ENCODE results near the gene DUSP7. TPM values are rescaled to one million over a fixed set of nuclear protein-coding genes. Genes with fewer than 3 reads are reported as not detected.
A peak's percentile ranks its signal among the peaks of the same experiment; 100 is the strongest.

Gene DUSP7
- polyA plus RNA-seq = 9.6 TPM
- long read RNA-seq, donor 1, partial matches to known transcripts = 0 of 2 reads
- long read RNA-seq, donor 1, other reads (novel, unspliced or antisense) = 0 of 2 reads
- long read RNA-seq, donor 2, partial matches to known transcripts = 0 of 2 reads
- long read RNA-seq, donor 2, other reads (novel, unspliced or antisense) = 0 of 2 reads
- long read RNA-seq, donor 3 = 0 reads
- long read RNA-seq, donor 4, partial matches to known transcripts = 0 of 1 reads
- long read RNA-seq, donor 4, other reads (novel, unspliced or antisense) = 0 of 1 reads
- long read RNA-seq, donor 5 = 0 reads
- long read RNA-seq, donor 6, partial matches to known transcripts = 0 of 5 reads
- long read RNA-seq, donor 6, other reads (novel, unspliced or antisense) = 0 of 5 reads
- long read RNA-seq, donor 7, partial matches to known transcripts = 0 of 2 reads
- long read RNA-seq, donor 7, other reads (novel, unspliced or antisense) = 0 of 2 reads
- long read RNA-seq, donor 8, partial matches to known transcripts = 0 of 6 reads
- long read RNA-seq, donor 8, other reads (novel, unspliced or antisense) = 0 of 6 reads
- long read RNA-seq, donor 9, partial matches to known transcripts = 0 of 3 reads
- long read RNA-seq, donor 9, other reads (novel, unspliced or antisense) = 0 of 3 reads
- long read RNA-seq, donor 10, partial matches to known transcripts = 0 of 1 reads
- long read RNA-seq, donor 10, other reads (novel, unspliced or antisense) = 0 of 1 reads
- long read RNA-seq, donor 11, partial matches to known transcripts = 0 of 3 reads
- long read RNA-seq, donor 11, other reads (novel, unspliced or antisense) = 0 of 3 reads

- Histone ChIP-seq H3K27ac (ENCODE audit: low read length) (peak within 1 kb of the TSS; percentile 87), H3K9me3 (ENCODE audit: control insufficient read depth, low read depth, low read length) (peaks cover 4% of the 10 kb centered on the region), H3K4me3 (ENCODE audit: low read length) (peak within 1 kb of the TSS; percentile 73), H3K36me3 (ENCODE audit: control insufficient read depth, insufficient read depth, low read length) (peaks cover 15% of the 10 kb centered on the region), H3K27me3 (ENCODE audit: control insufficient read depth, insufficient read depth, low read length) (no peaks in the 10 kb centered on the region), H3K4me1 (ENCODE audit: control insufficient read depth, insufficient read depth, low read length) (peaks cover 17% of the 10 kb centered on the region)
- peak; percentile 48 to 83 for DNase-seq
- WGBS (ENCODE audit: insufficient coverage, low lambda C conversion rate) = no CpG with 5 or more reads among the region's 51 CpGs
These were observed at the start of gene DUSP7 for GRCh38 chr3:52056521-52056967. DUSP7 (minus strand) TSS chr3:52056571; CDS start chr3:52056366, 205 bp downstream.

GRCh38 chr3:52104684-52105640, 48.6 kb upstream of the DUSP7 start:
- H3K27me3 ChIP-seq (ENCODE audit: control insufficient read depth, insufficient read depth, low read length) = no peaks in the 10 kb centered on the region
- peak; percentile 48 to 81 for DNase-seq
- peaks cover 15% of the 10 kb centered on the region for H3K4me1 ChIP-seq (ENCODE audit: control insufficient read depth, insufficient read depth, low read length)
- H3K4me3 ChIP-seq (ENCODE audit: low read length) = no peak overlapping the region
- no peaks in the 10 kb centered on the region for H3K36me3 ChIP-seq (ENCODE audit: control insufficient read depth, insufficient read depth, low read length)
- no peaks in the 10 kb centered on the region for H3K9me3 ChIP-seq (ENCODE audit: control insufficient read depth, low read depth, low read length)
- WGBS (ENCODE audit: insufficient coverage, low lambda C conversion rate) = no CpG with 5 or more reads among the region's 10 CpGs
- peak overlapping the region; percentile 58 for H3K27ac ChIP-seq (ENCODE audit: low read length)

- WGBS (ENCODE audit: insufficient coverage, low lambda C conversion rate) = no CpG with 5 or more reads among the region's 4 CpGs
- DNase-seq = no peak
- H3K4me1 ChIP-seq (ENCODE audit: control insufficient read depth, insufficient read depth, low read length) = peaks cover 8% of the 10 kb centered on the region
- no peaks in the 10 kb centered on the region for H3K27me3 ChIP-seq (ENCODE audit: control insufficient read depth, insufficient read depth, low read length)
- H3K27ac ChIP-seq (ENCODE audit: low read length) = no peak overlapping the region
- H3K9me3 ChIP-seq (ENCODE audit: control insufficient read depth, low read depth, low read length) = no peaks in the 10 kb centered on the region
- no peak overlapping the region for H3K4me3 ChIP-seq (ENCODE audit: low read length)
- no peaks in the 10 kb centered on the region for H3K36me3 ChIP-seq (ENCODE audit: control insufficient read depth, insufficient read depth, low read length)
These were observed 46.6 kb upstream of the DUSP7 start for GRCh38 chr3:52102934-52103333.

GRCh38 chr3:52099001-52099401, 42.6 kb upstream of the DUSP7 start:
- H3K4me1 ChIP-seq (ENCODE audit: control insufficient read depth, insufficient read depth, low read length) = no peaks in the 10 kb centered on the region
- H3K36me3 ChIP-seq (ENCODE audit: control insufficient read depth, insufficient read depth, low read length) = peaks cover 4% of the 10 kb centered on the region
- no peaks in the 10 kb centered on the region for H3K9me3 ChIP-seq (ENCODE audit: control insufficient read depth, low read depth, low read length)
- no peak for DNase-seq
- H3K27ac ChIP-seq (ENCODE audit: low read length) = no peak overlapping the region
- no peaks in the 10 kb centered on the region for H3K27me3 ChIP-seq (ENCODE audit: control insufficient read depth, insufficient read depth, low read length)
- H3K4me3 ChIP-seq (ENCODE audit: low read length) = no peak overlapping the region
- no CpG with 5 or more reads among the region's 3 CpGs for WGBS (ENCODE audit: insufficient coverage, low lambda C conversion rate)

GRCh38 chr3:52097851-52098507, 41.6 kb upstream of the DUSP7 start:
- Histone ChIP-seq H3K36me3 (ENCODE audit: control insufficient read depth, insufficient read depth, low read length) (peaks cover 4% of the 10 kb centered on the region), H3K27ac (ENCODE audit: low read length) (no peak overlapping the region), H3K9me3 (ENCODE audit: control insufficient read depth, low read depth, low read length) (no peaks in the 10 kb centered on the region), H3K4me3 (ENCODE audit: low read length) (no peak overlapping the region), H3K27me3 (ENCODE audit: control insufficient read depth, insufficient read depth, low read length) (no peaks in the 10 kb centered on the region), H3K4me1 (ENCODE audit: control insufficient read depth, insufficient read depth, low read length) (no peaks in the 10 kb centered on the region)
- no peak for DNase-seq
- no CpG with 5 or more reads among the region's 2 CpGs for WGBS (ENCODE audit: insufficient coverage, low lambda C conversion rate)

- DNase-seq = no peak
- H3K9me3 ChIP-seq (ENCODE audit: control insufficient read depth, low read depth, low read length) = no peaks in the 10 kb centered on the region
- no peak overlapping the region for H3K27ac ChIP-seq (ENCODE audit: low read length)
- peaks cover 4% of the 10 kb centered on the region for H3K36me3 ChIP-seq (ENCODE audit: control insufficient read depth, insufficient read depth, low read length)
- peaks cover under 1% of the 10 kb centered on the region for H3K4me1 ChIP-seq (ENCODE audit: control insufficient read depth, insufficient read depth, low read length)
- no peaks in the 10 kb centered on the region for H3K27me3 ChIP-seq (ENCODE audit: control insufficient read depth, insufficient read depth, low read length)
- no CpG with 5 or more reads among the region's 8 CpGs for WGBS (ENCODE audit: insufficient coverage, low lambda C conversion rate)
- no peak overlapping the region for H3K4me3 ChIP-seq (ENCODE audit: low read length)
These were observed 39.8 kb upstream of the DUSP7 start for GRCh38 chr3:52095990-52096775.

GRCh38 chr3:52094571-52095485, 38.5 kb upstream of the DUSP7 start:
- Histone ChIP-seq H3K36me3 (ENCODE audit: control insufficient read depth, insufficient read depth, low read length) (peaks cover 4% of the 10 kb centered on the region), H3K27me3 (ENCODE audit: control insufficient read depth, insufficient read depth, low read length) (no peaks in the 10 kb centered on the region), H3K9me3 (ENCODE audit: control insufficient read depth, low read depth, low read length) (no peaks in the 10 kb centered on the region), H3K4me3 (ENCODE audit: low read length) (no peak overlapping the region), H3K4me1 (ENCODE audit: control insufficient read depth, insufficient read depth, low read length) (peaks cover 14% of the 10 kb centered on the region), H3K27ac (ENCODE audit: low read length) (no peak overlapping the region)
- no peak for DNase-seq
- WGBS (ENCODE audit: insufficient coverage, low lambda C conversion rate) = no CpG with 5 or more reads among the region's 11 CpGs

GRCh38 chr3:52093756-52094545, 37.6 kb upstream of the DUSP7 start:
- peaks cover 22% of the 10 kb centered on the region for H3K4me1 ChIP-seq (ENCODE audit: control insufficient read depth, insufficient read depth, low read length)
- H3K9me3 ChIP-seq (ENCODE audit: control insufficient read depth, low read depth, low read length) = no peaks in the 10 kb centered on the region
- H3K27me3 ChIP-seq (ENCODE audit: control insufficient read depth, insufficient read depth, low read length) = no peaks in the 10 kb centered on the region
- no peak overlapping the region for H3K27ac ChIP-seq (ENCODE audit: low read length)
- no peak for DNase-seq
- H3K36me3 ChIP-seq (ENCODE audit: control insufficient read depth, insufficient read depth, low read length) = peaks cover 4% of the 10 kb centered on the region
- H3K4me3 ChIP-seq (ENCODE audit: low read length) = no peak overlapping the region
- no CpG with 5 or more reads among the region's 7 CpGs for WGBS (ENCODE audit: insufficient coverage, low lambda C conversion rate)

All from large intestine (tissue), 12 donors.